Lower leg skin (tissue), 4 donors: ENCODE data around the gene TMEM229B. TPM values are rescaled to one million over a fixed set of nuclear protein-coding genes. Genes with fewer than 3 reads are reported as not detected.
A peak's percentile ranks its signal among the peaks of the same experiment; 100 is the strongest.

Source experiments
- DNase-seq, 2 donors: peaks; one replicate each; pipeline ENCODE4 v3.0.0-alpha.2; 2019; ENCODE audit warnings: low spot score in 2 of 2
- H3K4me3 ChIP-seq: fragments of 200-600 bp; sonication (generic); 2 replicates; pipeline ENCODE4 v1.5.1; 2017; ENCODE audit warnings: mild to moderate bottlenecking, low read depth; ENCODE audit not compliant: poor library complexity, severe bottlenecking
- POLR2A ChIP-seq, 2 donors: fragments of 450-650 bp; IDR thresholded peaks; one replicate each; pipeline ENCODE4 v1.6.1; 2016 to 2017; ENCODE audit warnings: antibody characterized with exemption in 2 of 2, mild to moderate bottlenecking in 1 of 2, moderate library complexity in 1 of 2
- WGBS, 2 donors: methylation state at CpG; one replicate each; pipeline ENCODE4 v1.1.5; 2018; 5-methylcytosine and 5-hydroxymethylcytosine counted together
- intact Hi-C: fragments of 100-400 bp; cut with DNase I; formaldehyde crosslinking; loops from one replicate; pipeline ENCODE4 v1.15.0; 2023; ENCODE audit warnings: low total_unique reads
- total RNA-seq, 4 donors: library from RNA; depleted of rRNA; stranded (reverse); fragments of >200 nt; gene quantifications; one replicate each; pipeline ENCODE4 v1.1.0, GENCODE V29; 2016
- TF ChIP-seq, protein P1 (sequence below), 3 donors: fragments of 450-650 bp; IDR thresholded peaks; one replicate each; pipeline ENCODE4 v1.5.1; 2016; ENCODE audit warnings: antibody characterized with exemption in 3 of 3, mild to moderate bottlenecking in 3 of 3, moderate library complexity in 2 of 3

Gene TMEM229B
- total RNA-seq, 4 donors from 2014 or later, result 0.49 to 3.8 (median 2.5) TPM

DNA sequence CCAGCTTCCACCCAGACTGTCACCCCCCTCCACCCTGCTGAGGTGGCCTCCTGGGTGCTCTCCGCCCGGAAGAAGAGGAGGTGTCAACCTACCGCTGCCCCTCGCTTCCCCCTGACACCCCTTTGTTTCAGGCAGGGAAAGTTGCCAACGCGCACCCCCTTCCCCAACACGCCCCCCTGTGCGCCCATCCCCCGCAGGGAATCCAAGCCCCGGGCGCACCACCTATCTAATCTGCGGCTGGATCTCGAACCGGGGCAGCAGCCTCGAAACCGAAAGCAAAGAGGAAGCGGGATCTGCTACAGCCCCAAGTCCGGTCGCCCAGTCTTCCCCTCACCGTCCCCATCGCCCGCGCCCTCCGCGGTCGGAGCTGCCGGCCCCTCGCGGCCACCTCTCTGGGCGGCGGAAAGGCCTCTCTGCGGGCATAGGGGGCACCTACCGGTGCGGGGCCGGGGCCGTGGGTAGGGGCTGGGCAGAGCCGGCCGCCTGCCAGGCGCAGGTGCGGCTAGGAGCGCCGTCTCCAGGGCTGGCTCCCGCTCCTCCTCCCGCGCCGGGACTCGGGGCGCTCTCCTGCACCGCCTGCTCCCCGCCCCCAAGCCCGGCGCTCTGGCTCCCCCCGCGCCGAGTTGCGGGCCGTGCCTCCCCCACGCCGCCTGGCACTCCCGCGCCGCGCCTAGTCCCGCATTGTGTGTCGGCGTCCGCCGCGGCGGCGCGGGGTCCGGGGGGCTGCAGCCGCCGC, 26.3 kb upstream of the TMEM229B start:
- intact Hi-C loops, result no loop called here
- DNase-seq, result peak in 1 of 2 donors; percentile 87
- WGBS, 2 donors, result 0 to 2% methylated on average over 17 to 30 of the region's 75 CpGs

DNA sequence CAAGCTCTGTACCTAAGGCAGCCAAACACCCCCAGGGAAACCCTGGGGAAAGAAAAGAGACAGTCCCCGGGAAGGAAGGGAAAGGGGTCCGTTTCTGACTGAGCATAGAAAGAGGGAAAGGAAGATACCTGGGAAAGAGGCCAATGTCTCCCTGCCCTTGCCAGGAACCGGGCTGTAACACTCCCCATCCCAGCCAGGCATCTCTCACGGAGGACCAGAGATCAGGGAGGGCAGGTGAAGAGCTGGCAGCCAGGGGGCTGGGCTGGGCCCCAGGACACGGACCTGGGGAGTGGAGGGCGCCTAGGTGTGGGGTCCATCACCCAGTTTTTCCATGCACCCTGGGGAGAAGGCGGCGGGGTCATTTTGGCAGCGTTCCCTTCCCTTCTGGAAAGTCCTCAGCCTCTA, 25.7 kb upstream of the TMEM229B start:
- no peak for DNase-seq
- TF ChIP-seq, protein P1, sequence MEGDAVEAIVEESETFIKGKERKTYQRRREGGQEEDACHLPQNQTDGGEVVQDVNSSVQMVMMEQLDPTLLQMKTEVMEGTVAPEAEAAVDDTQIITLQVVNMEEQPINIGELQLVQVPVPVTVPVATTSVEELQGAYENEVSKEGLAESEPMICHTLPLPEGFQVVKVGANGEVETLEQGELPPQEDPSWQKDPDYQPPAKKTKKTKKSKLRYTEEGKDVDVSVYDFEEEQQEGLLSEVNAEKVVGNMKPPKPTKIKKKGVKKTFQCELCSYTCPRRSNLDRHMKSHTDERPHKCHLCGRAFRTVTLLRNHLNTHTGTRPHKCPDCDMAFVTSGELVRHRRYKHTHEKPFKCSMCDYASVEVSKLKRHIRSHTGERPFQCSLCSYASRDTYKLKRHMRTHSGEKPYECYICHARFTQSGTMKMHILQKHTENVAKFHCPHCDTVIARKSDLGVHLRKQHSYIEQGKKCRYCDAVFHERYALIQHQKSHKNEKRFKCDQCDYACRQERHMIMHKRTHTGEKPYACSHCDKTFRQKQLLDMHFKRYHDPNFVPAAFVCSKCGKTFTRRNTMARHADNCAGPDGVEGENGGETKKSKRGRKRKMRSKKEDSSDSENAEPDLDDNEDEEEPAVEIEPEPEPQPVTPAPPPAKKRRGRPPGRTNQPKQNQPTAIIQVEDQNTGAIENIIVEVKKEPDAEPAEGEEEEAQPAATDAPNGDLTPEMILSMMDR (IDR thresholded peaks at IDR 0.05), result no peak
- TF ChIP-seq POLR2A (IDR thresholded peaks at IDR 0.05), result no peak
- intact Hi-C loops, result no loop called here
- peak overlapping the region; percentile 86 for H3K4me3 ChIP-seq
- 29% methylated on average over 6 to 9 of the region's 9 CpGs for WGBS, 2 donors

More for the DNA sequence above, 26.3 kb upstream of the TMEM229B start:
- H3K4me3 ChIP-seq, result peak overlapping the region; percentile 86
- TF ChIP-seq POLR2A (IDR thresholded peaks at IDR 0.05), result no peak
- TF ChIP-seq, protein P1 (IDR thresholded peaks at IDR 0.05), result no peak

DNA sequence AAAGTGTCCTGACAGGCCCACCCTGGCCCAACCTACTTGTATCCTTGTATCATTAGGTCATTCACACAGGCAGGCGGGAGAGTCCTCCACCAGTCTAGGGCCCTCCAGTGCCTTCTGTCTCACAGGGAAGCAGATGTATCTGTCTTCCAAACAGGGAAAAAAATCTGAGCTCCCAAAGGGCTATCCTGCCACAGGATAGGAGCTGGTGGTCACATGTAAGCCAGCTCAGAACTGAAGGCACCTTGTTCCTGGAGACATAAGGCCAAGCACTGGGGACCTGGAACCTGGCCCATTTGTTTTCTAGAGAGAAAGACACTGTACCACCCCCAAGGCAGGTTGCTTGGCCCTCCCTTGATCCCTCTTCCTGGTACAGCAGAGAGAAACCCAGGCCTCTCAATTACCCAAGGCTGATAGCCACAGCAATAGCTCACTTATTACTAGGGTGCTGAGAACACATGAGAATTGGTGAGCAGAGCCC, 25.1 kb upstream of the TMEM229B start:
- 84 to 89% methylated on average over 1 of the region's 1 CpG for WGBS, 2 donors
- DNase-seq, result no peak
- H3K4me3 ChIP-seq, result no peak overlapping the region
- no peak for TF ChIP-seq POLR2A (IDR thresholded peaks at IDR 0.05)
- TF ChIP-seq, protein P1 (IDR thresholded peaks at IDR 0.05), result no peak
- intact Hi-C loops, result no loop called here

DNA sequence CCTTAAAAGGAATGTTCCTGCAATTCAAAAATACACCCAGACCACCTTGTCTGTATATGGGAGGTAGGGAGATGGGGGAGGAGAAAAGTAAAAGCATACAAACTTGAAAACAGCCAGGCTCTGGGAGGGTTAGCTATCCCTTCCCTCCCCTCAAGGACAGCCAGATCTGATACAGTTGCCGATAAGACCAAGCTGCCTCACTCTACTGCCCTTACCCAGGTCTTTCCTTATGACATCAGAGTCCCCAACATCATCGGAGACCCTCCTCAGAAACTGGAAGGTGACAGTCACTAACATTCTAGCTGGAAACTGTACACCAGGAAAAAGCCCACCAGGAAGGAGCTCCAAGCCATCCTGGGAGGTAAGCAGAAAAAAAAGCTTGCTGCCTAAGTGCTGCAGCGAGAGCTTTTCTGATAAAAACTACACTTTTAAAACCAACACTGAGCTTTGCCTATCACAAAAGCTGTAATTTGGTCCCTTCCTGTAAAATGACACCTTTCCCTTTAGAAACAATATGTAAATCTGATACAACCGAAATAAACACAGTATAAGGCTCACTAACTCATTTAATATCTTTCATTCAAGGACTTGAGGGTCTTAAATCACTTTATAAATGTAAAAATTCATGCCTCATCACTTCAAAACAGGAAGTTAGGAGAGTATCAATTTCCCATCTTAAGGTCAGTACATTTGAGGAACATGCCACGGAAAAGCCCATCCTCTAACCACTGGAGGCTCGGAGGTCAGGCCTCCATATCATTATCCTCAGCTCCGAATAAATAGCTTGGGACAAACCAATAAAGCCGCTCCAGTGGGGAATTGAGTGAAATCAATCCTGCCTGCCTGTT, 24.2 kb upstream of the TMEM229B start:
- intact Hi-C loops, result no loop called here
- H3K4me3 ChIP-seq, result no peak overlapping the region

DNA sequence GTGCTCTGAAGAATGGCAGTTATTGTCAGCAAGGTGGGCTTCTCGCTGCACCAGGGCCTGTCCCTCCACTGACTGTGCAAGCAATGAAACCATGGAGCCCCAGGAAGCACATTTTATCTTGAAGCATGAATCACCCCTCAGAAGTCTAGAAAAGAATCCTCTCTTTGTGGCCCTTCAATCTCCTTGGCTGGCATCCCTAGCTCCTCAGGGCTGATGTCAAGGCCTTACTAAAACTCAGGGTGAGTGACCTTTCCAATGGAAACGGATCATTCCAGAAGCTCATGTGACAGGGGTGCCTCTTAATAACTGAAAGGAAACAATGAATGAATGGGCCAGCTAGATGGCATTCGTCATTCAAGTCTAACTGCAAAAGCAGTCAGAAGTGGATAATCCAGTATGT, 22.3 kb upstream of the TMEM229B start:
- TF ChIP-seq POLR2A (IDR thresholded peaks at IDR 0.05), result no peak
- TF ChIP-seq, protein P1 (IDR thresholded peaks at IDR 0.05), result no peak
- DNase-seq, result no peak
- intact Hi-C loops, result no loop called here
- WGBS, 2 donors, result 63 to 82% methylated on average over 3 of the region's 3 CpGs
- H3K4me3 ChIP-seq, result no peak overlapping the region

More for the DNA sequence above, 24.2 kb upstream of the TMEM229B start:
- 74 to 77% methylated on average over 8 of the region's 8 CpGs for WGBS, 2 donors
- DNase-seq, result no peak
- TF ChIP-seq, protein P1 (IDR thresholded peaks at IDR 0.05), result no peak
- TF ChIP-seq POLR2A (IDR thresholded peaks at IDR 0.05), result no peak
